HG03039 (cell line): ENCODE results near the gene C14orf132.

Experiments
- ATAC-seq: cut with Tn5 transposase; IDR thresholded peaks from one replicate; pipeline ENCODE4 v1.9.1; 2021; ENCODE audit warnings: mild to moderate bottlenecking, moderate library complexity; ENCODE audit not compliant: unreplicated experiment

Gene C14orf132

GRCh38 chr14:96140952-96141351 lies 101.8 kb downstream of the C14orf132 start:
- ATAC-seq = no peak
